ENCODE data around the gene SERGEF.
"Not testable (repeated sequence)": the region's sequence is repeated elsewhere in the genome, so short reads cannot be mapped to it uniquely, and the experiment has no call there.

SERGEF gene

DNA sequence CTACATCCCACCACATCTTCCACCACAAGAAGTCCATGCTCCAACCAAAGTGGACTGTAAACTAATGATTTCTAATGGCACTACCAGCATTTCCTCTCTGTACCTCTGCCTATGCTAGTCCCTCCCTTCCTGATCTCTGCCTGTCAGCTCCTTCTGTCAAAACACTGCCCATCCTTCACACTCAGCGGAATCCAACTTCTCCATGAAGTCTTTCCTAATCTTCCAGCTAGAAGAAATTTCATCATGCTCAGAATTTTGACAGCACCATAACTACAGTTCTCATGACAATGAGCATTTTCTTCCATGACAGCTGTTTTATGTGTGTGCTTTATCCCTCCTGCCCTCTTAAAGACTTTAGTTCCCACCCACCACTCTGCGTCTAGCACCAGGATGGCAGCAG lies 111.4 kb downstream of the SERGEF start:
- TF ChIP-seq SPI1 (IDR thresholded peaks at IDR 0.05; ENCODE audit: low read depth, low read length) (no peak), POLR2A (IDR thresholded peaks at IDR 0.05; ENCODE audit: low read depth, low read length) (no peak), PAX5 (IDR thresholded peaks at IDR 0.05; ENCODE audit: insufficient read depth, low read length, severe bottlenecking) (no peak), POLR2AphosphoS5 (IDR thresholded peaks at IDR 0.05; ENCODE audit: low read depth, low read length) (no peak), TAF1 (IDR thresholded peaks at IDR 0.05; ENCODE audit: low read depth, low read length) (no peak), POU2F2 (IDR thresholded peaks at IDR 0.05; ENCODE audit: low read depth, low read length) (no peak)
- no peak for DNase-seq (ENCODE audit: insufficient read length, low spot score)
- no peak for FAIRE-seq

DNA sequence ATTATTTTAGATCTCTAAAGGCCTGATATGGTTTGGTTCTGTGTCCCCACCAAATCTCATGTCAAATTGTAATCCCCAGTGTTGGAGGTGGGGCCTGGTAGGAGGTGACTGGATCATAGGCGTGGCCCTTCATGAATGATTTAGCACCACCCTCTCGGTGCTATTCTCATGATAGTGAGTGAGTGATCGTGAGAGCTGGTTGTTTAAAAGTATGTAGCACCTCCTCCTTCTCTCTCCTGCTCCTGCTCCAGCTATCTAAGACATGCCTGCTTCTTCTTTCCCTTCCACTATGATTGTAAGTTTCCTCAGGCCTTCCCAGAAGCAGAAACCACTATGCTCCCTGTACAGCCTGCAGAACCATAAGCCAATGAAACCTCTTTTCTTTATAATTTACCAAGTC lies 114.1 kb downstream of the SERGEF start:
- TF ChIP-seq POLR2A (IDR thresholded peaks at IDR 0.05; ENCODE audit: low read depth, low read length) (no peak), POU2F2 (IDR thresholded peaks at IDR 0.05; ENCODE audit: low read depth, low read length) (no peak), SPI1 (IDR thresholded peaks at IDR 0.05; ENCODE audit: low read depth, low read length) (no peak), TAF1 (IDR thresholded peaks at IDR 0.05; ENCODE audit: low read depth, low read length) (no peak), POLR2AphosphoS5 (IDR thresholded peaks at IDR 0.05; ENCODE audit: low read depth, low read length) (no peak), PAX5 (IDR thresholded peaks at IDR 0.05; ENCODE audit: insufficient read depth, low read length, severe bottlenecking) (no peak)
- DNase-seq (ENCODE audit: insufficient read length, low spot score) (no peak), FAIRE-seq (no peak)

DNA sequence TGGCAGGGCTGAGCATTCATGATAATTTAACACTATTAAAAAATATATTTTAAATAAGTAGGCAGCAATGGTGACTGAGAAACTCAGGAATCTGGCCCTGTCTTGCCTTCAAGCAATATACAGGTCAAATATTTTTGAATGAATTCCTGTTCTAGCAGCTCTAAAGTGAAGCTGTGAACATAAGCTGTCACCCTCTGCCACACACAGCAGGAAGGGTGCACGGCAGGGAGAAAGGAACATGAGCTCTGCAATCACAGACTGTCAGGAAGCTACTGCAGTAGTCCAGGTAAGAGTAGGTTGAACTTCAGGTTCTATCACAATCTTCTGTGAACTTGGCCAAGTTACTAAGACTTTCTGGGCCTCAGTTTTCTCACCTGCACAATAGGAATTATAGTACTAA lies 114.8 kb downstream of the SERGEF start:
- no peak for DNase-seq (ENCODE audit: insufficient read length, low spot score)
- TF ChIP-seq POLR2A (IDR thresholded peaks at IDR 0.05; ENCODE audit: low read depth, low read length): no peak
- no peak for TF ChIP-seq PAX5 (IDR thresholded peaks at IDR 0.05; ENCODE audit: insufficient read depth, low read length, severe bottlenecking)
- no peak for TF ChIP-seq SPI1 (IDR thresholded peaks at IDR 0.05; ENCODE audit: low read depth, low read length)
- no peak for TF ChIP-seq POLR2AphosphoS5 (IDR thresholded peaks at IDR 0.05; ENCODE audit: low read depth, low read length)
- no peak for TF ChIP-seq TAF1 (IDR thresholded peaks at IDR 0.05; ENCODE audit: low read depth, low read length)
- TF ChIP-seq POU2F2 (IDR thresholded peaks at IDR 0.05; ENCODE audit: low read depth, low read length): no peak
- no peak for FAIRE-seq

DNA sequence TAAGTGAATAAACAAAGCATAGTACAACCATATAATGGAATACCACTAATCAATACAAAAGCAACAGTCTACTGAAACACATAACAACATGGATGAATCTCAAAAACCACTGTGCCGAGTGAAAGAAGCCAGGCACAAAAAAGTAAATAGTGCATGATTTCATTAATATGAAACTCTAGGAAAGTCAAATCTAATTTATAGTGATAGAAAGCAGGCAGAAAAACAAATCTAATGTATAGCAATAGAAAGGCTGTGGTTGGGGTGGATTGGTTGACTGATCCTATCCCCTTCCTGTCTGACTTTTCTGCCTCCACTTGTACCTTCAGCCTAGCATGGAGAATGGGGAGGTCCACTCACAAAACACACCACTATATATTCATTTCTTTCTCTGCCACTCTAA lies 115.4 kb downstream of the SERGEF start:
- DNase-seq (ENCODE audit: insufficient read length, low spot score): no peak

DNA sequence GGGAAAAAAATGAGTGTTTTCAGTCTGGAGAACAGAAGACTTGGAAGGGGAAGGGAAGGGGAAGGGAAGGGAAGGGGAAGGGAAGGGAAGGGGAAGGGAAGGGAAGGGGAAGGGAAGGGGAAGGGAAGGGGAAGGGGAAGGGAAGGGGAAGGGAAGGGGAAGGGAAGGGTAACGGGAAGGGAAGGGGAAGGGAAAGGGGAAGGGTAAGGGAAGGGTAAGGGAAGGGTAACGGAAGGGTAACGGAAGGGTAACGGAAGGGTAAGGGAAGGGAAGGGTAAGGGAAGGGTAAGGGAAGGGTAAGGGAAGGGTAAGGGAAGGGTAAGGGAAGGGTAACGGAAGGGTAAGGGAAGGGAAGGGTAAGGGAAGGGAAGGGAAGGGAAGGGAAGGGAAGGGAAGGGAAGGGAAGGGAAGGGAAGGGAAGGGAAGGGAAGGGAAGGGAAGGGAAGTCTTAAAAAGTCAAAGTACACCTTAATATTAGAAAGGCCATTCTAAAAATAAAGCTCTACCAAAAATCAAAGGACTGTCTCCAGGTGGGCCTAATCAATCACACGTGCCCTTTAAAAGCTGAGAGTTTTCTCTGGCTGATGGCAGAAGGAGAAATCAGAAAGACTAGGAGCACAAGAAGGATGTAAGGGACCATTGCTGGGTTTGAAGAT lies 116.2 kb downstream of the SERGEF start:
- FAIRE-seq: not testable (repeated sequence)

More for the DNA sequence above, 115.4 kb downstream of the SERGEF start:
- TF ChIP-seq POLR2A (IDR thresholded peaks at IDR 0.05; ENCODE audit: low read depth, low read length) (no peak), SPI1 (IDR thresholded peaks at IDR 0.05; ENCODE audit: low read depth, low read length) (no peak)
- FAIRE-seq: no peak

DNA sequence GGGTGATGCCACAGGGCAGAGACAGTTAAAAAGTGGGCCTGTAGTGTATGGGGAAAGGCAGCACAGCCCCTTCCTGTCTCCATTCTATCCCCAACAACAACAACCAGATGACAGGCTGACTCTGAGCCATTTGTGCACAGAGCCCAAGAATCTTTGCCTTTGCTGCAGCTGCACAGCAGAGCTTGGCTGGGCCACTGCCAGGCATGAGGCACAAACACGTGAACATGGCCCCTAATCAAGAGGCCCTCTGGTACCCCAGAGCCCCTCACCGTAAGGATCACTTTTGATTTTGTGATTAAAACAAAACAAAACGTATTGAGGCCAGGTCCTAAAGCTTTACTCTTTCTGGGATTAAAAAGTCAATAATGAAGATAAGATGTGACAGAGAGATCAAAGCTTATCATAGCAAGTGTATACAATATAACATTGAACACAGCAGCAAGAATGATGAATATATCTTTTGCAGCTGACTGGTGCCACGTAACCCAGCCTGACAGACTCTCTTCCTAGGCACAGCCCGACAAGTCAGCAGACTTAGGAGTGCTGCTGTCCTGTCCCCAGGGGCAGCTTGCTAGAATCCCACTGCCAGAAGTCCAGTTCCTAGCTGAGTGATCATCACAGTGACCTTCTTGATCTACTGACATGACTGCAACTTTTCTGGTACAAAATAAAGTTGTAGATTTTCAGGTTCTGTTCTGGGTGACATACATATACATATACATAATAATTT lies 117.8 kb downstream of the SERGEF start:
- DNase-seq (ENCODE audit: insufficient read length, low spot score) (no peak), FAIRE-seq (no peak)
- no peak for TF ChIP-seq POLR2A (IDR thresholded peaks at IDR 0.05; ENCODE audit: low read depth, low read length)
- TF ChIP-seq SPI1 (IDR thresholded peaks at IDR 0.05; ENCODE audit: low read depth, low read length): no peak
- TF ChIP-seq POU2F2 (IDR thresholded peaks at IDR 0.05; ENCODE audit: low read depth, low read length): no peak

More for the DNA sequence above, 116.2 kb downstream of the SERGEF start:
- not testable (repeated sequence) for DNase-seq (ENCODE audit: insufficient read length, low spot score)

DNA sequence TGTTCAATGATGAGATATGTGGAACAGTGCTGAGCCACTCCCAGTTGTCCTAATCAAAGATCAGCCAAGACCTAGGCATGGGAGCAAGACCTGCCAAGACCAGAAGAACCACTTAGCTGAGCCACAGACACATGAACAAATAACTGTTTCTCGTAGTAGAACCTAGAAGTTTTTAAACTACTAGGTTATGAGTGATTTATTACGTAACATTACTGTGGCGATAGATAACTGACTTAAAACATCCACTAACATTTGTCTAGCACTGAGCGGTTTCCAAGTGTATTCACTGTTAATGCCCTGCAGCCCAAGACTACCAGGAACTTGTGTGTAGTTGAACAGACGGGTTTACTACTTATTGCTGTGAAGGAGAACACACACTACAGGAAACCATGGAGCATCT lies 120.4 kb downstream of the SERGEF start:
- FAIRE-seq: no peak
- DNase-seq (ENCODE audit: insufficient read length, low spot score): no peak
- TF ChIP-seq PAX5 (IDR thresholded peaks at IDR 0.05; ENCODE audit: insufficient read depth, low read length, severe bottlenecking) (no peak), POLR2AphosphoS5 (IDR thresholded peaks at IDR 0.05; ENCODE audit: low read depth, low read length) (no peak), SPI1 (IDR thresholded peaks at IDR 0.05; ENCODE audit: low read depth, low read length) (no peak), POLR2A (IDR thresholded peaks at IDR 0.05; ENCODE audit: low read depth, low read length) (no peak), POU2F2 (IDR thresholded peaks at IDR 0.05; ENCODE audit: low read depth, low read length) (no peak), TAF1 (IDR thresholded peaks at IDR 0.05; ENCODE audit: low read depth, low read length) (no peak)

DNA sequence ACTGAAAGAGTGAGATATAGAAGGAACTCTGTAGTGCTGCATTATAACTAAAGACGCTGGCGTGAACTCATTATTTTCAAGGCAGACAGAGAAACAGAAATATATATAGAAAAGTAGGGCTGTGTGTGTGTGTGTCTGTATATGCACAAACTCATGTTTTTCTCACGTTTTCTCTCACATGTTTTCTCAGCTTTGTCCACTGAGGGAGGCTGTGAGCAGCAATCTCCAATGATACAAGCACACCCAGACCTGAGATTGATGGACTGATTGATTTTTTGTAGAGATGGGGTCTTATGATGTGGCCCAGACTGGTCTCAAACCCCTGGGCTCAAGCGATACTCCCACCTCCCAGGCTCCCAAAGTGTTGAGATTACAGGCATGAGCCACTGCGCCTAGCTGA lies 122.5 kb downstream of the SERGEF start:
- FAIRE-seq (peak; percentile 23), DNase-seq (ENCODE audit: insufficient read length, low spot score) (no peak)
- TF ChIP-seq PAX5 (IDR thresholded peaks at IDR 0.05; ENCODE audit: insufficient read depth, low read length, severe bottlenecking) (no peak), SPI1 (IDR thresholded peaks at IDR 0.05; ENCODE audit: low read depth, low read length) (no peak), POLR2AphosphoS5 (IDR thresholded peaks at IDR 0.05; ENCODE audit: low read depth, low read length) (no peak), POLR2A (IDR thresholded peaks at IDR 0.05; ENCODE audit: low read depth, low read length) (no peak), TAF1 (IDR thresholded peaks at IDR 0.05; ENCODE audit: low read depth, low read length) (no peak), POU2F2 (IDR thresholded peaks at IDR 0.05; ENCODE audit: low read depth, low read length) (no peak)

DNA sequence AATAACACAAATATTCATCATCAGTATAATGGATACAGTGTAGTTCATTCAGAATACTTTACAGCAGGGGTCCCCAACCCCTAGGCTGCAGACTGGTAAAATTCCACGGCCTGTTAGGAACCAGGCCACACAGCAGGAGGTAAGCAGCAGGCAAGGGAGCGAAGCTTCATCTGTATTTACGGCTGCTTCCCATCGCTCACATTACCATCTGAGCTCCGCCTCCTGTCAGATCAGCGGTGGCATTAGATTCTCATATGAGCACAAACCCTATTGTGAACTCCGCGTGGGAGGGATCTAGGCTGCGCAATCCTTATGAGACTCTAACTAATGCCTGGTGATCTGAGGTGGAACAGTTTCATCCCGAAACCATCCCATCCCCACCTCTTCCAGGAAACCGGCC lies 125.1 kb downstream of the SERGEF start:
- DNase-seq (ENCODE audit: insufficient read length, low spot score): no peak

DNA sequence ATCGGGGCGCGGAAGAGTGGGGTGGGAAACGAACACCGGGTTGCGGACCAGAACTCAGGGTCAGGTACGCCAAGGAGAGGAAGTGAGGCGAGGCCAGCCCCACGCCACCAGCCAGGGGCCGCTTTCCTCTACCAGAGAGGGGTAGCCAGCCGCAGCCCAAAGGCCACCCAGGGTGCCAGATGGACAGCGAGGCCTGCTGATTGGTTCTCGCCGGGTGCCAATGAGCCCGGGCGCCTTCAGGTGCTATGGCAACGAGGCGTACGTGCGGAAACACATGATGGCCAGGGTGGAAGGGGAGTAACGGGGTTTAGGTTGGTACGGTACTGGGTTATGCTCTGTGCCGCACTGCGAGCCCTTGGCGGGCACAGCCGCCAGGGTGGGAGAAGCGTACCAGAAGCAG lies 128.9 kb downstream of the SERGEF start:
- no peak for FAIRE-seq
- DNase-seq (ENCODE audit: insufficient read length, low spot score): no peak
- no peak for TF ChIP-seq POLR2AphosphoS5 (IDR thresholded peaks at IDR 0.05; ENCODE audit: low read depth, low read length)
- no peak for TF ChIP-seq SPI1 (IDR thresholded peaks at IDR 0.05; ENCODE audit: low read depth, low read length)
- no peak for TF ChIP-seq TAF1 (IDR thresholded peaks at IDR 0.05; ENCODE audit: low read depth, low read length)
- TF ChIP-seq PAX5 (IDR thresholded peaks at IDR 0.05; ENCODE audit: insufficient read depth, low read length, severe bottlenecking): no peak
- no peak for TF ChIP-seq POLR2A (IDR thresholded peaks at IDR 0.05; ENCODE audit: low read depth, low read length)
- TF ChIP-seq POU2F2 (IDR thresholded peaks at IDR 0.05; ENCODE audit: low read depth, low read length): no peak

More for the DNA sequence above, 125.1 kb downstream of the SERGEF start:
- no peak for FAIRE-seq
- TF ChIP-seq POLR2A (IDR thresholded peaks at IDR 0.05; ENCODE audit: low read depth, low read length): no peak
- TF ChIP-seq POLR2AphosphoS5 (IDR thresholded peaks at IDR 0.05; ENCODE audit: low read depth, low read length): no peak
- TF ChIP-seq PAX5 (IDR thresholded peaks at IDR 0.05; ENCODE audit: insufficient read depth, low read length, severe bottlenecking): no peak
- no peak for TF ChIP-seq TAF1 (IDR thresholded peaks at IDR 0.05; ENCODE audit: low read depth, low read length)
- no peak for TF ChIP-seq SPI1 (IDR thresholded peaks at IDR 0.05; ENCODE audit: low read depth, low read length)
- TF ChIP-seq POU2F2 (IDR thresholded peaks at IDR 0.05; ENCODE audit: low read depth, low read length): no peak
